HCT116 (cell line): ENCODE measurements around the gene VN1R2. TPM values are rescaled to one million over a fixed set of nuclear protein-coding genes. Genes with fewer than 3 reads are reported as not detected.
"Not testable (repeated sequence)": the region's sequence is repeated elsewhere in the genome, so short reads cannot be mapped to it uniquely, and the experiment has no call there.

Experiments
- ATAC-seq: fragments of 200-7000 bp; cut with Tn5 transposase; 2 replicates; pipeline ENCODE4 v1.9.1; 2020; ENCODE audit warnings: mild to moderate bottlenecking, moderate library complexity
- BruUV-seq: library from RNA; stranded (reverse); fragments of 400-500 nt; replicated peaks from 2 replicates; lab custom pipeline; 2021; lab: Mats Ljungman, UMichigan
- CTCF ChIA-PET: fragments of 300-600 bp; sonication (Branson Sonifier 250); formaldehyde crosslinking; loops from one replicate; lab custom pipeline; 2021; ENCODE audit warnings: antibody characterized with exemption; lab: Charles Lee
- POLR2A ChIA-PET: fragments of 300-600, 350-600 bp; sonication (Branson Sonifier 250); formaldehyde crosslinking; loops from one replicate; lab custom pipeline; 2021; ENCODE audit warnings: antibody characterized with exemption; lab: Charles Lee
- RAD21 ChIA-PET, 2 experiments: fragments of 300-600 bp; sonication (Branson Sonifier 250); formaldehyde crosslinking; loops; one replicate each; lab custom pipeline; 2023; ENCODE audit warnings: low total read pairs in 2 of 2; ENCODE audit not compliant: uncharacterized antibody in 2 of 2, unreplicated experiment in 2 of 2, low non-redundant PET in 1 of 2; lab: Charles Lee
- DNase-seq: peaks from one replicate; pipeline ENCODE4 v3.0.0-alpha.2; 2010; ENCODE audit warnings: low read depth, low spot score
- H2AFZ ChIP-seq: fragments of 200-600 bp; shearing (Covaris generic), sonication (generic); 2 replicates; pipeline ENCODE4 v1.6.1; 2017; ENCODE audit warnings: low read depth, mixed run types, mixed read lengths, antibody characterized with exemption, low read length; ENCODE audit not compliant: poor library complexity, severe bottlenecking
- H3K27ac ChIP-seq: 2 replicates; pipeline ENCODE4 v1.5.1; 2012; ENCODE audit warnings: low read depth, low read length
- H3K27me3 ChIP-seq: fragments of 200-600 bp; sonication (generic); 2 replicates; pipeline ENCODE4 v1.6.1; 2016; ENCODE audit warnings: mixed run types, low read length, mixed read lengths; ENCODE audit not compliant: insufficient read depth
- H3K36me3 ChIP-seq, 2 experiments: fragments of 200-500 bp in 1 of 2; fragments of 200-600 bp in 1 of 2; sonication (Bioruptor generic) in 1 of 2; sonication (generic) in 1 of 2; 2 replicates each; pipeline versions ENCODE4 v1.5.1 to v1.6.1; 2014 to 2016; ENCODE audit warnings: low read length in 2 of 2, inconsistent platforms in 1 of 2, mixed read lengths in 1 of 2, mixed run types in 1 of 2; ENCODE audit not compliant: insufficient read depth in 2 of 2, control insufficient read depth in 1 of 2
- H3K4me1 ChIP-seq, 2 experiments: fragments of 200-600 bp in 1 of 2; sonication (generic) in 1 of 2; 2 replicates each; pipeline versions ENCODE4 v1.5.1 to v1.6.1; 2012 to 2017; ENCODE audit warnings: low read length in 2 of 2, inconsistent platforms in 1 of 2, mild to moderate bottlenecking in 1 of 2, mixed read lengths in 1 of 2, mixed run types in 1 of 2, moderate library complexity in 1 of 2; ENCODE audit not compliant: insufficient read depth in 2 of 2, control insufficient read depth in 1 of 2
- H3K4me2 ChIP-seq: fragments of 200-600 bp; sonication (generic); 2 replicates; pipeline ENCODE4 v1.6.1; 2017; ENCODE audit warnings: mixed run types, low read length, mixed read lengths
- H3K4me3 ChIP-seq, 2 experiments: fragments of 200-600 bp in 1 of 2; sonication (generic) in 1 of 2; replicated peaks in 1 of 2; 2 replicates each; pipeline ENCODE4 v1.5.1; 2011 to 2016; ENCODE audit warnings: low read length in 2 of 2, control low read depth in 1 of 2, low read depth in 1 of 2, mild to moderate bottlenecking in 1 of 2, mixed read lengths in 1 of 2, mixed run types in 1 of 2
- H3K79me2 ChIP-seq: fragments of 200-600 bp; sonication (generic); 2 replicates; pipeline ENCODE4 v1.6.1; 2017; ENCODE audit warnings: mild to moderate bottlenecking, mixed run types, low read length, moderate library complexity, mixed read lengths; ENCODE audit not compliant: insufficient read depth
- H3K9ac ChIP-seq: fragments of 200-600 bp; sonication (generic); 2 replicates; pipeline ENCODE4 v1.6.1; 2016; ENCODE audit warnings: low read length, mixed read lengths
- H3K9me2 ChIP-seq: fragments of 200-600 bp; sonication (generic), shearing (Covaris generic); 2 replicates; pipeline ENCODE4 v1.6.1; 2017; ENCODE audit warnings: mixed run types, mild to moderate bottlenecking, moderate library complexity; ENCODE audit not compliant: insufficient read depth
- H3K9me3 ChIP-seq, 2 experiments: fragments of 200-500 bp in 1 of 2; fragments of 200-600 bp in 1 of 2; sonication (Bioruptor generic) in 1 of 2; sonication (generic) in 1 of 2; 2 replicates each; pipeline ENCODE4 v1.6.1; 2014 to 2017; ENCODE audit warnings: low read length in 2 of 2, mixed read lengths in 2 of 2, inconsistent platforms in 1 of 2, low read depth in 1 of 2, mild to moderate bottlenecking in 1 of 2, mixed run types in 1 of 2, moderate library complexity in 1 of 2; ENCODE audit not compliant: control insufficient read depth in 1 of 2, insufficient read depth in 1 of 2
- H4K20me1 ChIP-seq: fragments of 200-600 bp; sonication (generic), shearing (Covaris generic); 2 replicates; pipeline ENCODE4 v1.6.1; 2017; ENCODE audit warnings: mixed run types, mild to moderate bottlenecking, moderate library complexity; ENCODE audit not compliant: insufficient read depth
- CBX3 ChIP-seq: IDR thresholded peaks from 2 replicates; pipeline ENCODE4 v1.6.1; 2012; ENCODE audit warnings: low read depth
- CTCF ChIP-seq, 3 experiments: fragments of 200-600 bp in 1 of 3; sonication (generic) in 1 of 3; IDR thresholded peaks in 2 of 3; conservative IDR thresholded peaks in 1 of 3; 2 replicates each; pipeline ENCODE4 v1.5.1; 2012 to 2017; ENCODE audit warnings: low read depth in 2 of 3, low read length in 2 of 3, antibody characterized with exemption in 1 of 3, borderline replicate concordance in 1 of 3, control low read depth in 1 of 3, mild to moderate bottlenecking in 1 of 3, mixed read lengths in 1 of 3, mixed run types in 1 of 3, moderate library complexity in 1 of 3; ENCODE audit not compliant: insufficient read depth in 1 of 3
- ELF1 ChIP-seq: IDR thresholded peaks from 2 replicates; pipeline ENCODE4 v1.6.1; 2012; ENCODE audit warnings: low read depth, borderline replicate concordance
- EZH2 ChIP-seq: fragments of 200-600 bp; sonication (generic); IDR thresholded peaks from 2 replicates; pipeline ENCODE4 v1.6.1; 2017; ENCODE audit warnings: antibody characterized with exemption, mixed run types
- JUND ChIP-seq: IDR thresholded peaks from 2 replicates; pipeline ENCODE4 v1.6.1; 2012
- POLR2A ChIP-seq: IDR thresholded peaks from 2 replicates; pipeline ENCODE4 v1.7.0; 2011; ENCODE audit warnings: borderline replicate concordance; ENCODE audit not compliant: insufficient read depth, insufficient read length; ENCODE audit errors: extremely low read depth
- RAD21 ChIP-seq: IDR thresholded peaks from 2 replicates; pipeline ENCODE4 v1.6.1; 2012; ENCODE audit warnings: low read depth, mild to moderate bottlenecking
- SP1 ChIP-seq: IDR thresholded peaks from 2 replicates; pipeline ENCODE4 v1.6.1; 2012; ENCODE audit warnings: low read depth
- SRF ChIP-seq: IDR thresholded peaks from 2 replicates; pipeline ENCODE4 v1.6.1; 2012; ENCODE audit warnings: low read depth
- YY1 ChIP-seq: IDR thresholded peaks from 2 replicates; pipeline ENCODE4 v1.6.1; 2011; ENCODE audit warnings: low read length, low read depth, moderate library complexity, mild to moderate bottlenecking; ENCODE audit not compliant: insufficient replicate concordance; ENCODE audit errors: extremely low read depth
- ZNF274 ChIP-seq: fragments of 200-500 bp; sonication (Bioruptor generic); IDR thresholded peaks from 2 replicates; pipeline ENCODE4 v1.6.1; 2014; ENCODE audit warnings: mild to moderate bottlenecking, low read depth, low read length, inconsistent platforms
- intact Hi-C: fragments of 100-400 bp; cut with micrococcal nuclease; formaldehyde crosslinking; loops from 2 replicates; pipeline ENCODE4 v1.10.0; 2022
- total RNA-seq: library from RNA; stranded (reverse); gene quantifications from one replicate; pipeline ENCODE4 v1.2.1, GENCODE V29; 2021; ENCODE audit not compliant: unreplicated experiment
- TF ChIP-seq, protein P1 (sequence below): IDR thresholded peaks from 2 replicates; pipeline ENCODE4 v1.6.1; 2012
- TF ChIP-seq, protein P2 (sequence below): IDR thresholded peaks from 2 replicates; pipeline ENCODE4 v1.6.1; 2012

Gene VN1R2
- total RNA-seq, 1 experiment from 2014 or later, result not detected

GRCh38 chr19:53269861-53270260 is 11.8 kb downstream of the VN1R2 start:
- ATAC-seq, H3K36me3 ChIP-seq, H3K9ac ChIP-seq, H3K4me2 ChIP-seq, H2AFZ ChIP-seq, CTCF ChIA-PET, H3K4me1 ChIP-seq, DNase-seq, H3K79me2 ChIP-seq, intact Hi-C loops, H3K9me3 ChIP-seq, POLR2A ChIA-PET, H3K9me2 ChIP-seq, H3K4me3 ChIP-seq, RAD21 ChIA-PET, BruUV-seq, H4K20me1 ChIP-seq, H3K27ac ChIP-seq, H3K27me3 ChIP-seq: not testable (repeated sequence)

DNA sequence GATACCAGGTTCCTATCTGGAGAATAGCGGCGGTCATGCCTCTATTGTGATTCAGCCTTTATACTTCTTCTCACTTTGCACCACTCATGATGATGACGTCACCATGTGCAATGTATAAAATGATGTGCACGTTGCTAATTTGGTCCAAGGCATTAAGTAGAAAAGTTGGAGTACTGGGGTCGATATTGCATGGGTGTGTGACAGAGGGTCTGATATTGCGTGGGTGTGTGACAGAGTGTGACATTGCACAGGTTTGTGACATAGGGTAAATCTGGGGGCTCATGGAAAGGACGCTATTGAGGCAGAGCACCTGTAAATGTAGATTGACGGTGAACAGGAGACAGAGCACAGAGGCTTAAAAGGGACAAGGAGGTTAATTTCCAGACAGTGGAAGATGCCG is 14.0 kb downstream of the VN1R2 start:
- TF ChIP-seq SRF (no peak), EZH2 (no peak), YY1 (no peak), POLR2A (no peak), SP1 (no peak), ELF1 (no peak), ZNF274 (no peak), JUND (no peak), CTCF (IDR thresholded peaks at IDR 0.05 in 2 of 3, conservative IDR thresholded peaks at IDR 0.05 in 1 of 3; ENCODE audit: borderline replicate concordance in 1 of 3, insufficient read depth in 1 of 3, low read depth in 2 of 3, low read length in 2 of 3) (no peak), CBX3 (no peak), RAD21 (no peak)
- TF ChIP-seq, protein P1, sequence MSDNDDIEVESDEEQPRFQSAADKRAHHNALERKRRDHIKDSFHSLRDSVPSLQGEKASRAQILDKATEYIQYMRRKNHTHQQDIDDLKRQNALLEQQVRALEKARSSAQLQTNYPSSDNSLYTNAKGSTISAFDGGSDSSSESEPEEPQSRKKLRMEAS, result no peak
- TF ChIP-seq, protein P2, sequence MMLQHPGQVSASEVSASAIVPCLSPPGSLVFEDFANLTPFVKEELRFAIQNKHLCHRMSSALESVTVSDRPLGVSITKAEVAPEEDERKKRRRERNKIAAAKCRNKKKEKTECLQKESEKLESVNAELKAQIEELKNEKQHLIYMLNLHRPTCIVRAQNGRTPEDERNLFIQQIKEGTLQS, result no peak
- CTCF ChIA-PET, result no interaction called here
- POLR2A ChIA-PET, result no interaction called here
- intact Hi-C loops, result no loop called here
- H3K36me3 ChIP-seq, result no peaks in the 10 kb centered on the region
- H3K9me2 ChIP-seq, result no peaks in the 10 kb centered on the region
- no peaks in the 10 kb centered on the region for H3K4me1 ChIP-seq
- no peaks in the 10 kb centered on the region for H3K27me3 ChIP-seq
- no peak overlapping the region for H2AFZ ChIP-seq
- RAD21 ChIA-PET, result no interaction called here
- DNase-seq (no peak), ATAC-seq (no peak)
- peaks cover 0 to 4% of the 10 kb centered on the region in 2 experiments; a peak in 2 of 4 replicates for H3K9me3 ChIP-seq
- H3K27ac ChIP-seq, result no peak overlapping the region
- no peak overlapping the region for H3K4me2 ChIP-seq
- H3K9ac ChIP-seq, result no peak overlapping the region
- no peaks in the 10 kb centered on the region for H4K20me1 ChIP-seq
- no peaks in the 10 kb centered on the region for H3K79me2 ChIP-seq
- no TSS peak for BruUV-seq
- H3K4me3 ChIP-seq, result no peak overlapping the region
